ENCODE results near the gene TAOK2. TPM values are rescaled to one million over a fixed set of nuclear protein-coding genes. Genes with fewer than 3 reads are reported as not detected.

TAOK2 gene
- total and polyA plus RNA-seq, 2 experiments from 2014 or later: 24.5 to 33.4 TPM

GRCh38 chr16:29978081-29978480, 4.4 kb downstream of the TAOK2 start:
- Histone ChIP-seq H3K36me3 (replicated peaks; ENCODE audit: insufficient read depth, low read depth) (no peaks in the 10 kb centered on the region), H4K20me1 (ENCODE audit: insufficient read depth, poor library complexity, severe bottlenecking) (peaks cover 43% of the 10 kb centered on the region), H3K4me3 (no peak overlapping the region), H2AFZ (no peak overlapping the region), H3K27ac (no peak overlapping the region), H3K4me2 (no peak overlapping the region), H3K79me2 (peaks cover 41% of the 10 kb centered on the region), H3K27me3 (no peaks in the 10 kb centered on the region), H3K9me2 (replicated peaks; ENCODE audit: insufficient read depth) (no peaks in the 10 kb centered on the region), H3K9me3 (ENCODE audit: low read depth) (no peaks in the 10 kb centered on the region), H3K4me1 (ENCODE audit: insufficient read depth) (peaks cover 20% of the 10 kb centered on the region)
- no peak for DNase-seq (ENCODE audit: low spot score)
- TF ChIP-seq EZH2phosphoT487 (IDR thresholded peaks at IDR 0.05; ENCODE audit: low read depth, severe bottlenecking, unreplicated experiment): no peak
- no peak for TF ChIP-seq EZH2 (IDR thresholded peaks at IDR 0.05; ENCODE audit: borderline replicate concordance)
- no peak for TF ChIP-seq CTCF (IDR thresholded peaks at IDR 0.05; ENCODE audit: poor library complexity)
- whole genome bisulfite sequencing (ENCODE audit: low lambda C conversion rate, missing lambda C conversion rate): 97% methylated on average over 9 of the region's 9 CpGs

DNA sequence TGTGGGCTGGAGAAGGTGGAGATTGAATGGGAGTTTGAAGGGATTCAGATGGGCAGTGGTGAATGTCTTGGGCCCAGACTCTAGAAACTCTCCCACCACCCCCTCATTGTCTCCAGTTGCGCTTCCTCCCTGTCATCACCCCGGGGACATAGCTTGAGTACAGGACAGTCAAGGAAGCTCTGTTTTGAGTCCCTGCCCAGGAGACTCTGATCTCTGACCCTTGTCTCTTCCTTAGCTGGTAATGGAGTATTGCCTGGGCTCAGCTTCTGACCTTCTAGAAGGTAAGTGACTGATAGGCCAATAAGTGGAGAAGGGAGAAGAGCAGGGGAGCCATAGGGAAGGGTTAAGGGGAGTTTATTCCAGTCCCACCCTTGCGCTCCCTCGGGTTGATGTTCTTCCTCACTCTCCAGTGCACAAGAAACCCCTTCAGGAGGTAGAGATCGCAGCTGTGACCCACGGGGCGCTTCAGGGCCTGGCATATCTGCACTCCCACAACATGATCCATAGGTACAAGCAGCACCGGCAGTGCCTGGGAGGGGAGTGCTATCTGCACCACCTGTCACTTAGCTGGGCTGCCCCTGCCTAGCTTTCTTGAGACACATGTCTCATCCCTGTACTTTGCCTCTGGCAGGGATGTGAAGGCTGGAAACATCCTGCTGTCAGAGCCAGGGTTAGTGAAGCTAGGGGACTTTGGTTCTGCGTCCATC, 5.0 kb downstream of the TAOK2 start:
- H3K27ac ChIP-seq: no peak overlapping the region
- H3K9me2 ChIP-seq (replicated peaks; ENCODE audit: insufficient read depth): no peaks in the 10 kb centered on the region
- H3K36me3 ChIP-seq (replicated peaks; ENCODE audit: insufficient read depth, low read depth): no peaks in the 10 kb centered on the region
- no peak overlapping the region for H3K4me2 ChIP-seq
- H3K79me2 ChIP-seq: peaks cover 41% of the 10 kb centered on the region
- no peak for DNase-seq (ENCODE audit: low spot score)
- TF ChIP-seq EZH2 (IDR thresholded peaks at IDR 0.05; ENCODE audit: borderline replicate concordance) (no peak), CTCF (IDR thresholded peaks at IDR 0.05; ENCODE audit: poor library complexity) (no peak), EZH2phosphoT487 (IDR thresholded peaks at IDR 0.05; ENCODE audit: low read depth, severe bottlenecking, unreplicated experiment) (no peak)
- H4K20me1 ChIP-seq (ENCODE audit: insufficient read depth, poor library complexity, severe bottlenecking): peaks cover 43% of the 10 kb centered on the region
- H3K4me1 ChIP-seq (ENCODE audit: insufficient read depth): peaks cover 20% of the 10 kb centered on the region
- no peaks in the 10 kb centered on the region for H3K27me3 ChIP-seq
- H2AFZ ChIP-seq: no peak overlapping the region
- no peaks in the 10 kb centered on the region for H3K9me3 ChIP-seq (ENCODE audit: low read depth)
- WGBS (ENCODE audit: low lambda C conversion rate, missing lambda C conversion rate): 97% methylated on average over 9 of the region's 9 CpGs
- H3K4me3 ChIP-seq: no peak overlapping the region

DNA sequence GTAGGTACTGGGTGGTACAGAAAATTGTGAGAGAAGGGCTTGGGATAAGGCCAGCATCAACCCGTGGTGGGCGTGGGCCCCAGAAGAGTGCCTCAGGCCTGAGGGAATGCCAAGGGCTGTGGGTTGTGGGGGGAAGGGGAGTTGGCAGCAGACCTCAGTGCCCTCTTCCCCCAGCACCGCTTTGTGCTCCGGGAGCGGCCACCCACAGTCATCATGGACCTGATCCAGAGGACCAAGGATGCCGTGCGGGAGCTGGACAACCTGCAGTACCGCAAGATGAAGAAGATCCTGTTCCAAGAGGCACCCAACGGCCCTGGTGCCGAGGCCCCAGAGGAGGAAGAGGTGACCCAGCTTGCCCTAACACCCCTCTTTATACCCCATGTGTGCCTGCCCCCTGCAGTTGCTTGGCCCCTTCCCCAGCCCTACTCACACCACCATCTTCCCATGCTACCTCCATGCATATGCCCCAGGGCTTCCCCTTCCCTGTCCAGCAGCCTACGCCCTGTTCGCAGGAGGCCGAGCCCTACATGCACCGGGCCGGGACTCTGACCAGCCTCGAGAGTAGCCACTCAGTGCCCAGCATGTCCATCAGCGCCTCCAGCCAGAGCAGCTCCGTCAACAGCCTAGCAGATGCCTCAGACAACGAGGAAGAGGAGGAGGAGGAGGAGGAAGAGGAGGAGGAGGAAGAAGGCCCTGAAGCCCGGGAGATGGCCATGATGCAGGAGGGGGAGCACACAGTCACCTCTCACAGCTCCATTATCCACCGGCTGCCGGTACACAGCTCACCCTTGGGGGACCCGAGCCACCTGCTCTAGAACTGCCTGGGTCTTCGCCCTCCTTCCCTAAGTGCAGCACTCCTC, 9.1 kb downstream of the TAOK2 start:
- Histone ChIP-seq H3K36me3 (replicated peaks; ENCODE audit: insufficient read depth, low read depth) (no peaks in the 10 kb centered on the region), H3K9me3 (ENCODE audit: low read depth) (no peaks in the 10 kb centered on the region), H3K27ac (no peak overlapping the region), H3K79me2 (peaks cover 2% of the 10 kb centered on the region), H3K9me2 (replicated peaks; ENCODE audit: insufficient read depth) (no peaks in the 10 kb centered on the region), H3K4me3 (no peak overlapping the region), H3K27me3 (no peaks in the 10 kb centered on the region), H2AFZ (no peak overlapping the region), H3K4me1 (ENCODE audit: insufficient read depth) (no peaks in the 10 kb centered on the region), H3K4me2 (no peak overlapping the region), H4K20me1 (ENCODE audit: insufficient read depth, poor library complexity, severe bottlenecking) (peaks cover 7% of the 10 kb centered on the region)
- TF ChIP-seq CTCF (IDR thresholded peaks at IDR 0.05; ENCODE audit: poor library complexity) (no peak), EZH2 (IDR thresholded peaks at IDR 0.05; ENCODE audit: borderline replicate concordance) (no peak), EZH2phosphoT487 (IDR thresholded peaks at IDR 0.05; ENCODE audit: low read depth, severe bottlenecking, unreplicated experiment) (no peak)
- WGBS (ENCODE audit: low lambda C conversion rate, missing lambda C conversion rate): 95% methylated on average over 24 of the region's 24 CpGs
- no peak for DNase-seq (ENCODE audit: low spot score)
